Measurements from ENCODE around the gene PLCB1. TPM values are rescaled to one million over a fixed set of nuclear protein-coding genes. Genes with fewer than 3 reads are reported as not detected.

Gene PLCB1
- total RNA-seq, 1 experiment from 2014 or later: 11.3 TPM

DNA sequence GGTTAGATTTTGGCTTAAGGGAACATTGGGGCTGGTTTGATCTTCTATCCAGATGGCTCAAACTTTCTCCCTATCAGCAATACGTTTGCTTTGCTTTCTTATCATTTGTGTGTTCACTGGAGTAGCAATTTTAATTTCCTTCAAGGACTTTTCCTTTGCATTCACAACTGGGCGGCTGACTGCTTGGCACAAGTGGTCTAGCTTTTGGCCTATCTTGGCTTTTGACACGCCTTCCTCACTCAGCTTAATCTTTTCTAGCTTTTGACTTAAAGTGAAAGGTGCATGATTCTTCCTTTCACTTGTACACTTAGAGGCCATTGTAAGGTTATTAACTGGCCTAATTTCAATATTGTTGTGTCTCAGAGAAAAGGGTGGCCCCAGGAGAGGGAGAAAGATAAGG lies 254.9 kb downstream of the PLCB1 start:
- ChIA-PET POLR2A (no interaction called here), CTCF (interaction anchor here (1.1 kb wide), 1 partner anchor 149 kb away, joined by 3 read pairs; no protein-coding TSS in a partner anchor)
- Mint-ChIP-seq H3K9me3 (peaks cover 17% of the 10 kb centered on the region), H3K4me1 (peaks cover 7% of the 10 kb centered on the region), H3K4me3 (no peak overlapping the region), H3K27me3 (ENCODE audit: low read depth) (no peaks in the 10 kb centered on the region), H3K27ac (no peak overlapping the region), H3K36me3 (peaks cover 3% of the 10 kb centered on the region)
- ATAC-seq (no peak), DNase-seq (ENCODE audit: low spot score) (no peak)
- TF ChIP-seq FOXJ3 (CRISPR knock-in tag; IDR thresholded peaks at IDR 0.05; ENCODE audit: borderline replicate concordance) (no peak), ZNF263 (CRISPR knock-in tag; IDR thresholded peaks at IDR 0.05; ENCODE audit: low read depth) (no peak), ZNF671 (CRISPR knock-in tag; IDR thresholded peaks at IDR 0.05) (no peak), GABPB1 (CRISPR knock-in tag; IDR thresholded peaks at IDR 0.05) (no peak), IRF2 (CRISPR knock-in tag; IDR thresholded peaks at IDR 0.05; ENCODE audit: borderline replicate concordance, low read depth) (no peak), OVOL2 (CRISPR knock-in tag; IDR thresholded peaks at IDR 0.05; ENCODE audit: borderline replicate concordance) (no peak), HMGA2 (CRISPR knock-in tag; IDR thresholded peaks at IDR 0.05) (no peak), ZNF317 (CRISPR knock-in tag; IDR thresholded peaks at IDR 0.05; ENCODE audit: borderline replicate concordance, low read depth) (no peak), ZNF121 (CRISPR knock-in tag; IDR thresholded peaks at IDR 0.05) (no peak), ESRRA (CRISPR knock-in tag; IDR thresholded peaks at IDR 0.05; ENCODE audit: borderline replicate concordance) (no peak), ZNF138 (CRISPR knock-in tag; conservative IDR thresholded peaks at IDR 0.05) (no peak)
- TF ChIP-seq, protein P1, sequence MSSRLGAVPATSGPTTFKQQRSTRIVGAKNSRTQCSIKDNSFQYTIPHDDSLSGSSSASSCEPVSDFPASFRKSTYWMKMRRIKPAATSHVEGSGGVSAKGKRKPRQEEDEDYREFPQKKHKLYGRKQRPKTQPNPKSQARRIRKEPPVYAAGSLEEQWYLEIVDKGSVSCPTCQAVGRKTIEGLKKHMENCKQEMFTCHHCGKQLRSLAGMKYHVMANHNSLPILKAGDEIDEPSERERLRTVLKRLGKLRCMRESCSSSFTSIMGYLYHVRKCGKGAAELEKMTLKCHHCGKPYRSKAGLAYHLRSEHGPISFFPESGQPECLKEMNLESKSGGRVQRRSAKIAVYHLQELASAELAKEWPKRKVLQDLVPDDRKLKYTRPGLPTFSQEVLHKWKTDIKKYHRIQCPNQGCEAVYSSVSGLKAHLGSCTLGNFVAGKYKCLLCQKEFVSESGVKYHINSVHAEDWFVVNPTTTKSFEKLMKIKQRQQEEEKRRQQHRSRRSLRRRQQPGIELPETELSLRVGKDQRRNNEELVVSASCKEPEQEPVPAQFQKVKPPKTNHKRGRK (CRISPR knock-in tag; IDR thresholded peaks at IDR 0.05; ENCODE audit: borderline replicate concordance): no peak
- TF ChIP-seq, protein P2, sequence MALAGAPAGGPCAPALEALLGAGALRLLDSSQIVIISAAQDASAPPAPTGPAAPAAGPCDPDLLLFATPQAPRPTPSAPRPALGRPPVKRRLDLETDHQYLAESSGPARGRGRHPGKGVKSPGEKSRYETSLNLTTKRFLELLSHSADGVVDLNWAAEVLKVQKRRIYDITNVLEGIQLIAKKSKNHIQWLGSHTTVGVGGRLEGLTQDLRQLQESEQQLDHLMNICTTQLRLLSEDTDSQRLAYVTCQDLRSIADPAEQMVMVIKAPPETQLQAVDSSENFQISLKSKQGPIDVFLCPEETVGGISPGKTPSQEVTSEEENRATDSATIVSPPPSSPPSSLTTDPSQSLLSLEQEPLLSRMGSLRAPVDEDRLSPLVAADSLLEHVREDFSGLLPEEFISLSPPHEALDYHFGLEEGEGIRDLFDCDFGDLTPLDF (CRISPR knock-in tag; IDR thresholded peaks at IDR 0.05): no peak
- TF ChIP-seq, protein P3, sequence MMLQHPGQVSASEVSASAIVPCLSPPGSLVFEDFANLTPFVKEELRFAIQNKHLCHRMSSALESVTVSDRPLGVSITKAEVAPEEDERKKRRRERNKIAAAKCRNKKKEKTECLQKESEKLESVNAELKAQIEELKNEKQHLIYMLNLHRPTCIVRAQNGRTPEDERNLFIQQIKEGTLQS (CRISPR knock-in tag; conservative IDR thresholded peaks at IDR 0.05): no peak
- TF ChIP-seq, protein P4, sequence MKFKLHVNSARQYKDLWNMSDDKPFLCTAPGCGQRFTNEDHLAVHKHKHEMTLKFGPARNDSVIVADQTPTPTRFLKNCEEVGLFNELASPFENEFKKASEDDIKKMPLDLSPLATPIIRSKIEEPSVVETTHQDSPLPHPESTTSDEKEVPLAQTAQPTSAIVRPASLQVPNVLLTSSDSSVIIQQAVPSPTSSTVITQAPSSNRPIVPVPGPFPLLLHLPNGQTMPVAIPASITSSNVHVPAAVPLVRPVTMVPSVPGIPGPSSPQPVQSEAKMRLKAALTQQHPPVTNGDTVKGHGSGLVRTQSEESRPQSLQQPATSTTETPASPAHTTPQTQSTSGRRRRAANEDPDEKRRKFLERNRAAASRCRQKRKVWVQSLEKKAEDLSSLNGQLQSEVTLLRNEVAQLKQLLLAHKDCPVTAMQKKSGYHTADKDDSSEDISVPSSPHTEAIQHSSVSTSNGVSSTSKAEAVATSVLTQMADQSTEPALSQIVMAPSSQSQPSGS (CRISPR knock-in tag; IDR thresholded peaks at IDR 0.05; ENCODE audit: borderline replicate concordance, low read depth): no peak
- TF ChIP-seq, protein P5, sequence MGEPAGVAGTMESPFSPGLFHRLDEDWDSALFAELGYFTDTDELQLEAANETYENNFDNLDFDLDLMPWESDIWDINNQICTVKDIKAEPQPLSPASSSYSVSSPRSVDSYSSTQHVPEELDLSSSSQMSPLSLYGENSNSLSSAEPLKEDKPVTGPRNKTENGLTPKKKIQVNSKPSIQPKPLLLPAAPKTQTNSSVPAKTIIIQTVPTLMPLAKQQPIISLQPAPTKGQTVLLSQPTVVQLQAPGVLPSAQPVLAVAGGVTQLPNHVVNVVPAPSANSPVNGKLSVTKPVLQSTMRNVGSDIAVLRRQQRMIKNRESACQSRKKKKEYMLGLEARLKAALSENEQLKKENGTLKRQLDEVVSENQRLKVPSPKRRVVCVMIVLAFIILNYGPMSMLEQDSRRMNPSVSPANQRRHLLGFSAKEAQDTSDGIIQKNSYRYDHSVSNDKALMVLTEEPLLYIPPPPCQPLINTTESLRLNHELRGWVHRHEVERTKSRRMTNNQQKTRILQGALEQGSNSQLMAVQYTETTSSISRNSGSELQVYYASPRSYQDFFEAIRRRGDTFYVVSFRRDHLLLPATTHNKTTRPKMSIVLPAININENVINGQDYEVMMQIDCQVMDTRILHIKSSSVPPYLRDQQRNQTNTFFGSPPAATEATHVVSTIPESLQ (CRISPR knock-in tag; IDR thresholded peaks at IDR 0.05): no peak
- TF ChIP-seq, protein P6, sequence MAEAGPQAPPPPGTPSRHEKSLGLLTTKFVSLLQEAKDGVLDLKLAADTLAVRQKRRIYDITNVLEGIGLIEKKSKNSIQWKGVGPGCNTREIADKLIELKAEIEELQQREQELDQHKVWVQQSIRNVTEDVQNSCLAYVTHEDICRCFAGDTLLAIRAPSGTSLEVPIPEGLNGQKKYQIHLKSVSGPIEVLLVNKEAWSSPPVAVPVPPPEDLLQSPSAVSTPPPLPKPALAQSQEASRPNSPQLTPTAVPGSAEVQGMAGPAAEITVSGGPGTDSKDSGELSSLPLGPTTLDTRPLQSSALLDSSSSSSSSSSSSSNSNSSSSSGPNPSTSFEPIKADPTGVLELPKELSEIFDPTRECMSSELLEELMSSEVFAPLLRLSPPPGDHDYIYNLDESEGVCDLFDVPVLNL (CRISPR knock-in tag; IDR thresholded peaks at IDR 0.05; ENCODE audit: borderline replicate concordance, low read depth): no peak
- TF ChIP-seq, protein P7, sequence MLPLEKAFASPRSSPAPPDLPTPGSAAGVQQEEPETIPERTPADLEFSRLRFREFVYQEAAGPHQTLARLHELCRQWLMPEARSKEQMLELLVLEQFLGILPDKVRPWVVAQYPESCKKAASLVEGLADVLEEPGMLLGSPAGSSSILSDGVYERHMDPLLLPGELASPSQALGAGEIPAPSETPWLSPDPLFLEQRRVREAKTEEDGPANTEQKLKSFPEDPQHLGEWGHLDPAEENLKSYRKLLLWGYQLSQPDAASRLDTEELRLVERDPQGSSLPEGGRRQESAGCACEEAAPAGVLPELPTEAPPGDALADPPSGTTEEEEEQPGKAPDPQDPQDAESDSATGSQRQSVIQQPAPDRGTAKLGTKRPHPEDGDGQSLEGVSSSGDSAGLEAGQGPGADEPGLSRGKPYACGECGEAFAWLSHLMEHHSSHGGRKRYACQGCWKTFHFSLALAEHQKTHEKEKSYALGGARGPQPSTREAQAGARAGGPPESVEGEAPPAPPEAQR (CRISPR knock-in tag; IDR thresholded peaks at IDR 0.05): no peak

All from WTC11 (cell line).